SU-DHL-6 (cell line): ENCODE results near the gene ALK.

Source experiments
- EZH2phosphoT487 ChIP-seq: fragments of 200-600 bp; sonication (generic), shearing (Covaris generic); conservative IDR thresholded peaks from 2 replicates; pipeline ENCODE4 v1.6.1; 2018; ENCODE audit warnings: mild to moderate bottlenecking, antibody characterized with exemption, low read length, moderate library complexity, mixed read lengths
- TF ChIP-seq, protein P1 (sequence below): fragments of 200-600 bp; sonication (generic); IDR thresholded peaks from one replicate; pipeline ENCODE4 v1.5.1; 2017; ENCODE audit warnings: antibody characterized with exemption, mild to moderate bottlenecking, low read length, moderate library complexity; ENCODE audit not compliant: insufficient read depth, poor library complexity, severe bottlenecking

DNA sequence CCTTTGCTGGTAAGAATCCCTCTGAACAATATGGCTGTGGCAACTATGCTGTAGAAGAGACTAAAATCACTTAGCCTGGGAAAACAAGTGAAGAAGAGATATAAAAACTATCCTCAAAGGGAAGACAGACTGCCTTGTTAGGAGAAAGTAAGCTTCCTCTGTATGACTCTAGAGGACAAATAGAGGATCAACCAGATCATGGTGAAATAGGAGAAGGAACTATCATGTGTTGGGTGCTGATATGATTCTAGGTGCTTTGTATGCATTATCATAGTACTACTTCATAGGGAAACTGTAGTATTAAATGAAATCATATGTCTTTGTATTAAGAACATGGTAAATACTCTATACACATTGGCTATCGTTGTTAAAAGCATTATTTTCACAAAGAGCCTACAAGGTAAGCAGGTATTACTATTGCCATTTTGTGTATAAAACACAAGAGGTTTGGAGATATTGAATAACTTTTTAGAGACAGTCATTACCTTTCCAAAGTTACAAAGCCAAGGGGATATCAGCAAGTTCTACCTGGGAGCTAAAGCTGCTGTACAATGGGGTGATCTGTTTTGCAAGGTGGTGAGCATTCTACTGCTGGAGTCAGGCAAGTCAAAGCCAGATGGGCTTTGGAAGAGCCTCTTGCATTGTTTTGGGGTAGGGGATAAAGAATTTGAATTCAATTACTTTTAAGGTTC is 402.6 kb downstream of the ALK start:
- TF ChIP-seq, protein P1, sequence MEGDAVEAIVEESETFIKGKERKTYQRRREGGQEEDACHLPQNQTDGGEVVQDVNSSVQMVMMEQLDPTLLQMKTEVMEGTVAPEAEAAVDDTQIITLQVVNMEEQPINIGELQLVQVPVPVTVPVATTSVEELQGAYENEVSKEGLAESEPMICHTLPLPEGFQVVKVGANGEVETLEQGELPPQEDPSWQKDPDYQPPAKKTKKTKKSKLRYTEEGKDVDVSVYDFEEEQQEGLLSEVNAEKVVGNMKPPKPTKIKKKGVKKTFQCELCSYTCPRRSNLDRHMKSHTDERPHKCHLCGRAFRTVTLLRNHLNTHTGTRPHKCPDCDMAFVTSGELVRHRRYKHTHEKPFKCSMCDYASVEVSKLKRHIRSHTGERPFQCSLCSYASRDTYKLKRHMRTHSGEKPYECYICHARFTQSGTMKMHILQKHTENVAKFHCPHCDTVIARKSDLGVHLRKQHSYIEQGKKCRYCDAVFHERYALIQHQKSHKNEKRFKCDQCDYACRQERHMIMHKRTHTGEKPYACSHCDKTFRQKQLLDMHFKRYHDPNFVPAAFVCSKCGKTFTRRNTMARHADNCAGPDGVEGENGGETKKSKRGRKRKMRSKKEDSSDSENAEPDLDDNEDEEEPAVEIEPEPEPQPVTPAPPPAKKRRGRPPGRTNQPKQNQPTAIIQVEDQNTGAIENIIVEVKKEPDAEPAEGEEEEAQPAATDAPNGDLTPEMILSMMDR: no peak
- TF ChIP-seq EZH2phosphoT487: no peak
